ENCODE results near the gene PDCD1.
"Not testable (repeated sequence)": the region's sequence is repeated elsewhere in the genome, so short reads cannot be mapped to it uniquely, and the experiment has no call there.

Gene PDCD1

DNA sequence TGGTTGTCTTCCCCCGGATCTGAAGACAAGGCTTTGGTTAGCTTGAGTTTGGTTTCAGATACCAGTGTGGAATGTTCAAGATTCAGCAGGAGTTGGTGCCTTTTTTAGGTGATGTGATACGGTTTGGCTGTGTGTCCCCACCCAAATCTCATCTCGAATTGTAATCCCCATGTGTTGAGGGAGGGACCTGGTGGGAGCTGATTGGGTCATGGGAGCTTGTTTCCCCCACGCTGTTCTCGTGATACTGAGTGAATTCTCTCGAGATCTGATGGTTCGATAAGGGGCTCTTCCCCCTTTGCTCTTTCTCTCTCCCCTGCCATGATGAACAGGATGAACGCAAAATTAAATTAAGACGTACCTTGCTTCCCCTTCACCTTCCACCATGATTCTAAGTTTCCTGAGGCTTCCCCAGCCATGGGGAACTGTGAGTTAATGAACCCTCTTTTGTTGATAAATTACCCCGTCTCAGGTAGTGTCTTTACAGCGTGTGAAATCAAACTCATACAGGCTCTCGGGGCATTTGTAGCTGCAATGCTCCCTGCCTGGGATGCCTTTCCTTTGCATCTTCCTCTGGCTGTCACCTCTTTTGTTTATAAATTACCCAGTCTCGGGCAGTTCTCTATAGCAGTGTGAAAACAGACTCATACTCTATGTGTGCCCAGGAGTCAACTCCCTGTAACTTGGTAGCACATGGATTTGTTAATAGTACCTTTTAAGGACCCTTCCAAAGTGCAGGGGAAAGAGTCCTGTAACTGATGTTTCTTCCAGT lies 21.3 kb downstream of the PDCD1 start:
- in situ Hi-C loops (cut with MboI; ENCODE audit: low sequenced_read_pairs): no loop called here

DNA sequence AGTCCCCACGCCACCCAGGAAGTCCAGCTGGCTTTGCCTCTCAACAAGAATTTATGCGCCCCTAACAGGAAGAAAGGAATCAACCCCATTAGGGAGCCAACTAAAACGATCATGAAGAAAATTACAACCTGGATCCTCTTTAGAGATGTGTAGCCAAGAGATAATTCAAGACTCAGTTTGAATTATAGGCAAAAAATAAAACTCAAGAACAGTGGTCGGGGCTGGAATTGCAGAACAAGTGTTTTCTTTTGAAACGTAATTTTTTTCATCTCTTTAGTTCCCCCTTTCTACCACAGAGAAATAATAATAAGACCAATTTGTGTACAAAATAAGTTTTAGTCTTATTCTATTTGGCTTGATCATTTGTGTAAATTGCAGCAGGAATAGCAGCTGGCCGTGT lies 22.4 kb downstream of the PDCD1 start:
- in situ Hi-C loops (cut with MboI; ENCODE audit: low sequenced_read_pairs): no loop called here

DNA sequence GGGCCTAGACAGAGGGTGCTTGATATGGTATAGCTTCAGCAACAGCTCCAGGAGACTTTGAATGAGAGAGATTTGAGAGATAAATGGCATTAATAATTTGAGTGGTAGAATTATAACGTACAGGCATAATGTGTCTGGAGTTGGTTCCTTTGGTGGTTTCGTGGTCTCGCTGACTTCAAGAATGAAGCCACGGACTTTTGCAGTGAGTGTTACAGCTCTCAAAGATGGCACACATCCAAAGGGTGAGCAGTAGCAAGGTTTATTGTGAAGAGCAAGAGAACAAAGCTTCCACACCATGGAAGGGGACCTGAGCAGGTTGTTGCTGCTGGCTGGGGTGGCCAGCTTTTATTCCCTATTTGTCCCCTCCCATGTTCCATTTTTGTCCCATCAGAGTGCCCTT lies 23.1 kb downstream of the PDCD1 start:
- in situ Hi-C loops (cut with MboI; ENCODE audit: low sequenced_read_pairs): no loop called here

DNA sequence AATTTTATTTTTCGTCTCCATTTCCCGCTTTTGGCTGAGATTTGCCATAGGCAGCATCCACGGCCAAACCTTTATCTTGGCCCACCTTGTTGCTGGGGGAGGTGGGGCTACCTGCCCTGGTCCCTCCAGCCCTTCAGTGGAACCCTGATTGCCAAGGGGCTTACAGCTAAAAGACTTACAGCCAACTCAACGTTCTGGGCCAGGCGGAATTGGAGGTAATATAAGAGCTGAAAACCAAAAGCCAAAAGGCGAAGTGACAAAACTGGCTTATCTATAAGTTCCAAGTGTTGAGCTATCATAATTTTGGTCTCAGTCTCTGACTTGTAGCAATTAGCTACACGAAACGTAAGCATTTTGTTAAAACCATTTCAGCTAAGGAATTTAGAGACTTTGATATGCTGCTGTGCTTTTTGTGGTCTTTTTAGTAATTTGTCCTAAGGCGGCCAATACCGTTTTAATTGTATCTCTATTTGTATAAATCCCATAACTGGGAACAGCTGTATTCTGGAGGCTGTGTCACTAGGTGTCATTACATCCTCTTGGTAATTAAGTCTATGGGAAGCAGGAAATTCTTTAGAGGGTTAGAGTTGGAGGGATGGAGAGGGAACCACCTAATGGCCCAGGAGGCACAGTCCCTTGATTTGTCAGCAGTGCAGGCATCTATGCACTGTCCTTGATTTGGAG lies 24.0 kb downstream of the PDCD1 start:
- in situ Hi-C loops (cut with MboI; ENCODE audit: low sequenced_read_pairs): no loop called here

DNA sequence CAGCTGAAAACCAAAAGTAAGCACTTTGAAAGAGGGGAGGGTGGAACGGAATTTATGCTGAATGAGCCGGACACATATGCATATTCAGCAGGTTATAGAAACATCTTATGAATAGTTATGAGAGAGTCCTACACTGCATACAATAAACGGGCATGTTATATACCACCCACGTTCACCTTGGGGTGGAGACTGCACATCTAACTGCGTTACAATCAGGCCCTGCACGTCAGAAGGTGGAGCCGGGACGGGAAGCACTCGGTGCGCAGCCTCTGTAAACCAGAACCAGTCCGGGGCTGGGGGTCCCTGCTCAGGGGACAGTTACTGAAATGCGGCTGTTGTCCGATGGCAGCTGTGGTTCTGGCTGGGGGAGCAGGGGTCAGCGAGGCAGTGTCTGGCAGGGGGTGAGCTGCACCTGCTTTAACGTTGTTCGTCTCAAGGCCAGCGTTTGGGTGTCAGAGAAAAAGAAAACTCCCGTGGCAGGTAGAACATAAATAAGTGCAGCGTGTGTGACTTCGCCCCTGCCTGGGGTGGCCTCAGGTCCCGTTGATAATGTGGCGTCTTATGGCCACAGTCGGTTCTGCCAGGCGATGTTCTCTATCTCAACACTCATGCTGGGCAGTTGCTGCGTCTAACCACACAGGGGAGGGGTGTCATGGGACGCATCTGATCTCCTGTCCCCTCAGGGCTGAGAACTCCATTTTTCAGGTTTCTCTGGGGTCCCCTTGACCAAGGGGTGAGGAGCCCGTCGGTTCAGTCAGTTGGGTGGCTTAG lies 24.8 kb downstream of the PDCD1 start:
- in situ Hi-C loops (cut with MboI; ENCODE audit: low sequenced_read_pairs): not testable (repeated sequence)

DNA sequence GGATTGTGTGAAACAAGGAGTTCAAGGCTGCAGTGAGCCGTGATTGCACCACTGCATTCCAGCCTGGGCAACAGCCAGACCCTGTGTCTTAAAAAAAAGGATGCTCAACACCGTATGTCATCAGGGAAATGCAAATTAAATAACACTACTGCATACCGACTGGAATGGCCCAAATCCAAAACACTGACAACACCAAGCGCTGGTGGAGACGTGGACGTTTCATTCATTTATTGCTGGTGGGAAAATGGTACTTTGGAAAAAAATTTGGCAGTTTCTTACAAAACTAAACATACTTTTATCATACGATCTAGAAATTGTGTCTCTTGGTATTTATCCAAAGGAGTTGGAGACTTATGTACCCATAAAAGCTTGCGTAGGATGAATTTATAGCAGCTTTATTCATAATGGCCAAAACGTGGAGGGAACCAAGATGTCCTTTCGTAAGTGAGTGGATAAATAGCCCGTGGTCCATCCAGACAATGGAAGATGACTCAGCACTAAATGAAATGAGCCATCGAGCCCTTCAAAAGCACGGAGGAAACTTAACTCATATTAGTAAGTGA lies 25.5 kb downstream of the PDCD1 start:
- in situ Hi-C loops (cut with MboI; ENCODE audit: low sequenced_read_pairs): no loop called here

DNA sequence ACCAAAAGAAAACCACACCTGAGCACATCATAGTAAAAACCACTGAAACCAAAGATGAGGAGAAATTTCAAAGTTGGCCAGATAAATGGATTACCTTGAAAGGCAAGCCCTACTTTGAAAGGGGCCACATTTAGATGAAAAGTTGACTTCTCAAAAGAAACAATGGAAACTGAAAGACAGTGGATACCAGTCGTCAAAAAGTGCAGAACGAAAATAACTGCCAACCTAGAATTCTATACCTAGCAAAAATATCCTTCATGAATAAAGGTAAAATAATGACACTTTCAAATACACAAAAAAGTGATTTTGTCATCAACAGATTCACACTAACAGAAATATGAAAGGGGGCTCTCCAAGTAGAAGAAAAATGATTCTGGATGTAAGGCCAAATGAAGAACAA lies 31.3 kb downstream of the PDCD1 start:
- in situ Hi-C loops (cut with MboI; ENCODE audit: low sequenced_read_pairs): no loop called here

DNA sequence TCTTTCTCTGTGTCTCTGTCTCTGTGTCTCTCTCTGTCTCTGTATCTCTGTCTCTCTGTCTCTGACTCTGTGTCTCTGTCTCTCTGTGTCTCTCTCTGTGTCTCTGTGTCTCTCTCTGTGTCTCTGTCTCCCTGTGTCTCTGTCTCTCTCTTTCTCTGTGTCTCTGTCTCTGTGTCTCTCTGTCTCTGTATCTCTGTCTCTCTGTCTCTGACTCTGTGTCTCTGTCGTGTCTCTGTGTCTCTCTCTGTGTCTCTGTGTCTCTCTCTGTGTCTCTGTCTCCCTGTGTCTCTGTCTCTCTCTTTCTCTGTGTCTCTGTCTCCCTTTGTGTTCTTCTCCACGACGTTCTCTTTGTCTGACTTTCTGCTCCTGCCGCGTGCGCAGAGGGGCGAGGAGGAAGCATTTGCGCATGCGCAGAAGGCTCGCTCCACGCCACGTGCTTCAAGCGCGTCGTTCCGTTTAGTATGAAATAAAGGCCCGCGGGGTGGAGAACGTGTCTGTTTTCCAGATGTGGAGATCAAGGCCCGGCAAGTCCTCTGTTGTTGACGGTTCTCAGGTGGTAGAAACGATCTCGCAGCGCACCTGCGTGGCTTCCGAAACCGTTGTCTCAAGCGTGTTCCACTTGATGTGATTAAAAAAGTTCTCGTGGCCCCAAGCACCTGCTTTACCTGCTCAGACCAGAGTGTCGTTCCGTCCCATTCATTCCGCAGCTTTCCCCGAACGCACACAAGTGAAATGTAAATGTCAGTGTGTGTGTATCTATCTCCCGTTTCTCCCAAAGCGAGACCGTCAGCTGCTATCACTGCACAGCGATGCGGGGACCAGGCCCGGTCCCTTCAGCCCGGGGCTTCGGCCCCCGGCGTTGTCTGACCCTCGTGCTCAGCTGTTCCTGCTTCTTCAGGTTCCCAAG lies 34.9 kb downstream of the PDCD1 start:
- in situ Hi-C loops (cut with MboI; ENCODE audit: low sequenced_read_pairs): not testable (repeated sequence)

DNA sequence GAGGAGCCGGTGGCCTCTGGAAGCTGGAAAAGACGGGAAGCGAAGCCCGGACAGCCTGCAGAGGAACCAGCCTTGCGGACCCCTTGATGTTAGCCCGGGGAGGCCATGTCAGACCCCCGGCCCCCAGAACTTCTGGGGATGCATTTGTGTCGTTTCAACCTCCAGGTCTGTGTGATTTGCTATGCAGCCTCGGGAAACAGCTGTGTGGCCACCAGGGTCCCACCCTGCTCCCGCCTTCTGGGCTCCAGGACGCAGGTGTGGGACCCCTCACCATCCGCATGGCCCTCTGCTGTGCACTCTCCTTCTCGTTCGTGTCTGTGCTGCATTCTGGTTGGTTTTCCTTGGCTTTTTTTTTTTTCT lies 36.5 kb downstream of the PDCD1 start:
- in situ Hi-C loops (cut with MboI; ENCODE audit: low sequenced_read_pairs): no loop called here

DNA sequence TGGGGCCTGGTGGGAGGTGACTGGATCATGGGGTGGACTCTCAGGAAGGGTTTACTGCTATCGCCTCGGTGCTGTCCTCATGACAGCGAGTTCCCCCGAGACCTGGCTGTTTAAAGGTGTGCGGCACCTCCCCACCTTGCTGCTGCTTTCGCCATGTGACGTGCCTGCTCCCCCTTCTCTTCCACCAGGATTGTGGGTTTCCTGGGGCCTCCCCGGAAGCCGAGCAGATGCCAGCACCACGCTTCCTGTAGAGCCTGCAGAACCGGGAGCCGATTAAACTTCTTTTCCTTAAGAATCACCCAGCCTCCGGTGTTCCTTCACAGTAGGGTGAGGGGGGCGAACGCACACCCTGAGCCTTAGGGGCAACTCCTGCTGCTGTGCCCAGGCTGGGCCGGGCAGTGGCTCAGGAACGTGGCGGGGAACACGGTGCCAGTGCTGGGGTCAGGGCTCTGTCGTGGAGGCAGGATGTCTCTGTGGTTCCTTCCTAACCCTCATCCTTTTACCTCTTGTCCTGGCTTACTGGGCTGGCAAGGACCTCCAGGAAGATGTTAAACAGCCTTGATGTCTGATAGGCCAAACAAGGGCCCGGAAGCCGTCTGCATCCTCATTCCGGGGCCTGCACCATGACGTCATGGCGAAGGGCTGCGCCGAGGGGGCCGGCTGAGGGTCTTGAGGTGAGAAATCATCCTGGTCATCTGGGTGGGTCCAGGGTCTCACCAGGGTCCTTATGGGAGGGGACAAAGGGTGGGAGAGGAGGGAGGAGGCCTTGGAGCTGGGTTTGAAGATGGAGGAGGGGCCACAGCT lies 37.0 kb downstream of the PDCD1 start:
- in situ Hi-C loops (cut with MboI; ENCODE audit: low sequenced_read_pairs): no loop called here

DNA sequence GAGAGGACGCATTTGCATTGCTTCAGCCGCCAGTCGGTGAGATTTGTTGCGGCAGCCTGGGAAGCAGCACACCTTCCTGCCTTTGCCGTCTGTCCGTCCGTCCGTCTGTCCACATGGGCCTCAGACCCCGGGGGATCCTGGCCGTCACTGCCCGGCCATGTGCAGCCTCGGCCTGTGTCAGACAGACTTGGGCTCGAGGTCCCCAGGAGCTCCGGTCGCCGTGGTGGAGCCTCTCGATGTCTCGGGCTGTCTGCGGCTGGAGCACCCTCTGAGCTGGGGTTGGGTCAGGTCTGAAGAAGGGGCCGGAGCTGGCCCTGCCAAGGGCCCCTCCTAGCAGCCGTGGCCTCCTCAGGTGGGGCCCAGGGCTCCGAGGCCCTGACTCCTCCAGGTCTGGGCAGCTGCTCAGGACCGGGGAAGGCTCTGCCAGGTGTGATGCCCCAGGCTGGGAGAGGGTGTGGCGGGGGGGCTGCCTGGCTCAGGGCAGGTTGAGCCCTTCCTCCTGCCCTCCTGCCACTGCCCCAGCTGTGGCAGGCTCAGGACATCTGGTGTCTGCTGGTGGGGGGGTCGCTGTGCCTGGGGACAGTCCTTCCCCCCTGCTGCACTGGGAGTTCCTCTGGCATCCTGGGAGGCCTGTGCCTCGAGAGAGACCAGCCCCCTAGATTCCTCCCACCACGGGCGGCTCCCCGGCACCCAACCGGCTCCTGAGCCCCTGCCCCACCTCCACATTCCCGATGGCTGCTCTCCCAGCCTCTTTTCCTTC lies 37.9 kb downstream of the PDCD1 start:
- in situ Hi-C loops (cut with MboI; ENCODE audit: low sequenced_read_pairs): no loop called here

DNA sequence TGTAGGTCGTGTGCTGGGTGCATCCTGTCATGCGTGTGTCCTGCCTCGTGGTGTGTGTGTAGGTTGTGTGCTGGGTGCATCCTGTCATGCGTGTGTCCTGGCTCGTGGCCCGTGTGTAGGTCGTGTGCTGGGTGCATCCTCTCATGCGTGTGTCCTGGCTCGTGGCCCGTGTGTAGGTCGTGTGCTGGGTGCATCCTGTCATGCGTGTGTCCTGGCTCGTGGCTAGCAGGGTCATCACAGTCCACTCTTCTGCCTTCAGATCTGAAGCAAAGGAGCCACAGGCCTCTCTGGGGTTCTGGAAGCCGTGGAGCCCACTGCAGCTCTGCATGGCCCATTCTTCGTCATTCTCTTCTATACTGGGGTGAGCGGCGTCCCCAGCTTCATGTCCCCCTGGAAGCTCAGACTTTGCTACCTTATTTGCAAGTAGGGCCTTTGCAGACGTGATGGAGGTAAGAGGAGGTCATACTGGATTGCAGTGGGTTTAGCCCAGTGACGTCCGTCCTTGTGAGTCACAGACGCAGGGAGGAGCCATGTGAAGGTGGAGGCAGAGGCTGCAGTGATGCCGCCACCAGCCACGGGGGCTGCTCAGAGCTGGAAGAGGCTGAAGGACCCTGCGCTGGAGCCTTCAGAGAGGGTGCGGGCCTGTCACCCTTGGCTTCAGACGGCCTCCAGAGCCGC lies 38.6 kb downstream of the PDCD1 start:
- in situ Hi-C loops (cut with MboI; ENCODE audit: low sequenced_read_pairs): not testable (repeated sequence)

DNA sequence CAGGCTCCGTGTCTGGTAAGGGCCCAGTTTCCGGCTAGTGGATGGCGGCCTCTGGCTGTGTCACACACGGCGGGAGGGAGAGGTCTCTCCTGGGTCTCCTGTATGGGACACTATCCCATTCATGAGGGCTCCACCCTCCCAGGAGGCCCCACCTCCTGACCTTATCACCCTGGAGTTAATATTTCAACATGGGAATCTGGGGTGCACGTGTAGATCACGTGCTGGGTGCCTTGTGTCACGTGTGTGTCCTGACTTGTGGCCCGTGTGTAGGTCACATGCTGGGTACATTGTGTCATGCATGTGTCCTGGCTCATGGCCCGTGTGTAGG lies 39.8 kb downstream of the PDCD1 start:
- in situ Hi-C loops (cut with MboI; ENCODE audit: low sequenced_read_pairs): no loop called here

DNA sequence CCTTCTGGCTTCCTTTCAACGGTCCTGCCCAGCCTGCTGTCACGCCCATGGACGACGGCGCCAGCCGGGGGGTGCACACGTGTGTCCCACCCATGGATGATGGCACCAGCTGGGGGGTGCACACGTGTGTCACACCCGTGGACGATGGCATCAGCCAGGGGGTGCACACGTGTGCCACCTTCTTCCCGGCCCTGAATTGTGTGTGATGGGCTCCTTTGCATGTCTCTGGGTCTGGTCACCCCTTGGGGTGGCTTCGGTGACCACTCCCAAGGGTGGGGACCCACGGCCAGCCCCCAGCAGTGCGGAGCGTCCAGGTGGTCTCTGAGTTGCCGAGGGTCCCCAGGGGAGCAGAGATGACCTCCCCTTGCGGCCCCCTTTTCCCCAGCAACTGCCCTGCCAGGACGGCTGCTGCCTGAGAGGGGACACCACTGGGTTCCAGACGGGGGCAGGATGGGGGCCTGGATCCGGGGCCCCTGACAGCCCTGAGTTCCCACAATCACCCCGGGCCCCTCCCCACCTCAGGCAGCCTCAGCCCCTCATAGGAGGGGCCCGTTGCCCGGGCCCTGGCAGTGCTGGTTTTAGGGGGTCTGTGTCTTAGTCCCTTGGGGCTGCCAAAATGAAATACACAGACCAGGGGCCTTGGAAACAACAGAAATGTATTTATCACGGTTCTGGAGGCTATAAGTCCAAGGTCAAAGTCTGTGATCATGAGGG lies 40.3 kb downstream of the PDCD1 start:
- in situ Hi-C loops (cut with MboI; ENCODE audit: low sequenced_read_pairs): no loop called here

DNA sequence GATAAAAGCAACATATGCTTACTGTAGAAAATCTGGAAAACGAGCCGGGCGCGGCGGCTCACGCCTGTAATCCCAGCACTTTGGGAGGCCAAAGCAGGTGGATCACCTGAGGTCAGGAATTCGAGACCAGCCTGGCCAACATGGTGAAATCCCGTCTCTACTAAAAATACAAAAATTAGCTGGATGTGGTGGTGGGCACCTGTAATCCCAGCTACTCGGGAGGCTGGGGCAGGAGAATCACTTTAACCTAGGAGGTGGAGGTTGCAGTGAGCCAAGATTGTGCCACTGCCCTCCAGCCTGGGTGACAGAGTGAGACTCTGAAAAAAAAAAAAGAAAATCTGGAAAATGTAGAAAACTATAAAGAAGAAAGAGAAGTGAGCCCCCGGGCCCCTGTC lies 40.9 kb downstream of the PDCD1 start:
- in situ Hi-C loops (cut with MboI; ENCODE audit: low sequenced_read_pairs): not testable (repeated sequence)

DNA sequence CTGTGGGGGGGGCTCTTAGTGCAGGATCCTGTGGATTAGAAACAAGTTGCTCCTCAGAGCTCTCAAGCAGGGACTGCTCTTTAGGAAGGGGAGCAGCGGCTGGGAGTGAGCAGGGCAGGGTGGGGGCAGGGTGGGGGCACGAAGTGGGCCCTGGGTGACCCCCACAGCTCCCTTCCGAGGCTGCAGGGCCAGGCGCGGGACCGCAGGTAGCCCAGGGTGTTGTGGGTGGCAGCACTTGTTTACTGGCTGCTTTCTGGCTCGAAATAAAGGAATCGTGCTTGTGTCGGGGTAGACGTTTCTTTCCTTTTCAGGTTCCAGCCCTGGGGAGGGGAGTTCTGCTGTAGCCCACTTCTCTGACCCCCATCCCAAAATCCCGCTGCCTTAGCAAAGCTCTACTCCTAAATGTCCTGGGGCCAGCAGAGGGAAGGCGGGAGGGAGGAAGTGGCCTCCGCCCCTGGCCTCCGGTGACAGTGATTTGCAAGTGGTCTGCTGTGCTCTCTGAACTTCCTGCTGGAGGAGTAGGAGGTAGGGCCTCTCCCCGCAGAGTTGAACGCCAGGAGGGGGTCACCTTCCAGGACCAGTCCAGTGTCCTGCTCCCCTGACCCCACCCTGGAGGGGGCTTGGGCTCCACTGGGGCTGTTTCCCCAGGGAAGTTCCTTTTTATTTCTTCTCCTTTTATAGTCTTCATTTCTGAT lies 41.4 kb downstream of the PDCD1 start:
- in situ Hi-C loops (cut with MboI; ENCODE audit: low sequenced_read_pairs): no loop called here

DNA sequence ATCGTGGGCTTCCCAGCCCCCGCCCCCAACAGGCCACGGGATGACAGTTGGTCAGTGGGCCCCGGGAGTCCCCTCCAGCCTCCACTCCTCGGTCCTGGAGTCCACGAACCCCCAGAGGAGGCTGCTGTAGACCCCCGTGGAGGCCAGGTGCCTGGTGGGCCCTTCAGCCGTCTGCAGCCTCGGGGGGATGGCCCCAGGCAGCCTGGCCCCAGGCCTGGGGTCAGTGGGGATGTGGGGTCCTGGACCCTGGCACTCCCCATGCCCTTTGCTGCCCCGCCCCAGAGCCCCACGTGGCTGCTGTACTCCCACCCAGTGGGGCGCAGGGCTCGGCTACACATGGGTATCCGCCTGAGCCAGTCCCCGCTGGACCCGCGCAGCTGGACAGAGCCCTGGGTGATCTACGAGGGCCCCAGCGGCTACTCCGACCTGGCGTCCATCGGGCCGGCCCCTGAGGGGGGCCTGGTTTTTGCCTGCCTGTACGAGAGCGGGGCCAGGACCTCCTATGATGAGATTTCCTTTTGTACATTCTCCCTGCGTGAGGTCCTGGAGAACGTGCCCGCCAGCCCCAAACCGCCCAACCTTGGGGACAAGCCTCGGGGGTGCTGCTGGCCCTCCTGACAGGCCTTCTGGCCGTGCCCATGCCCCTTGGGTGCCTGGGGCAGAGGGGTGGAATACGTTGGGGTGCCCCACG lies 42.1 kb downstream of the PDCD1 start:
- in situ Hi-C loops (cut with MboI; ENCODE audit: low sequenced_read_pairs): no loop called here

Measured in HL-60/S4 (cell line).